H1 (cell line): ENCODE results near the gene SHH. TPM values are rescaled to one million over a fixed set of nuclear protein-coding genes. Genes with fewer than 3 reads are reported as not detected.

ENCODE experiments used
- CTCF ChIA-PET: fragments of 300-600 bp; sonication (Branson Sonifier 250); formaldehyde crosslinking; loops from one replicate; lab custom pipeline; 2021; ENCODE audit not compliant: partially characterized antibody; lab: Charles Lee
- POLR2A ChIA-PET: fragments of 300-600 bp; sonication (Branson Sonifier 250); formaldehyde crosslinking; loops from one replicate; lab custom pipeline; 2021; ENCODE audit warnings: inconsistent platforms; ENCODE audit not compliant: partially characterized antibody; lab: Charles Lee
- DNase-seq, 2 experiments: peaks; one replicate each; pipeline versions ENCODE4 v3.0.0 to v3.0.0-alpha.2; 2010 to 2022; ENCODE audit warnings: low spot score in 2 of 2, low read depth in 1 of 2, mixed read lengths in 1 of 2
- FAIRE-seq: peaks from 2 replicates; lab custom pipeline; 2011; peaks lifted over from hg19 to GRCh38; lab: Jason Lieb, UNC
- H2AFZ ChIP-seq: 2 replicates; pipeline ENCODE4 v1.8.1; 2012; ENCODE audit warnings: low read length, inconsistent platforms
- H2AK5ac ChIP-seq: 2 replicates; pipeline ENCODE4 v1.6.1; 2013; ENCODE audit warnings: low read depth, low read length
- H2BK120ac ChIP-seq: replicated peaks from 2 replicates; pipeline ENCODE3; 2013; ENCODE audit warnings: low read depth, low read length, inconsistent platforms
- H2BK12ac ChIP-seq: 2 replicates; pipeline ENCODE4 v1.6.1; 2013; ENCODE audit warnings: low read depth, low read length
- H2BK15ac ChIP-seq: 2 replicates; pipeline ENCODE4 v1.6.1; 2013; ENCODE audit warnings: low read length
- H2BK20ac ChIP-seq: 2 replicates; pipeline ENCODE4 v1.6.1; 2013; ENCODE audit warnings: low read length
- H2BK5ac ChIP-seq: 2 replicates; pipeline ENCODE4 v1.6.1; 2013; ENCODE audit warnings: low read depth, low read length
- H3K14ac ChIP-seq: 2 replicates; pipeline ENCODE4 v1.6.1; 2013; ENCODE audit warnings: inconsistent platforms; ENCODE audit not compliant: insufficient read length
- H3K18ac ChIP-seq: 2 replicates; pipeline ENCODE4 v1.6.1; 2013; ENCODE audit warnings: low read length; ENCODE audit errors: extremely low read depth
- H3K23ac ChIP-seq: 2 replicates; pipeline ENCODE4 v1.6.1; 2013; ENCODE audit warnings: inconsistent platforms; ENCODE audit not compliant: insufficient read length
- H3K23me2 ChIP-seq: 2 replicates; pipeline ENCODE4 v1.6.1; 2013; ENCODE audit warnings: low read depth, low read length
- H3K27ac ChIP-seq: 2 replicates; pipeline ENCODE4 v1.6.1; 2011; ENCODE audit warnings: low read depth, low read length, inconsistent platforms
- H3K27me3 ChIP-seq, 4 experiments: replicated peaks in 1 of 4; 1 replicate in 1 of 4; 2 replicates in 3 of 4; pipeline versions ENCODE4 v1.6.1 to v1.8.1; 2011 to 2013; ENCODE audit warnings: low read length in 3 of 4, mild to moderate bottlenecking in 3 of 4, inconsistent platforms in 2 of 4, mixed read lengths in 2 of 4, moderate library complexity in 1 of 4; ENCODE audit not compliant: control insufficient read depth in 3 of 4, insufficient read depth in 3 of 4; ENCODE audit errors: extremely low read depth in 1 of 4
- H3K36me3 ChIP-seq, 4 experiments: 2 replicates each; pipeline versions ENCODE4 v1.6.1 to v1.8.1; 2011 to 2013; ENCODE audit warnings: mild to moderate bottlenecking in 4 of 4, low read length in 3 of 4, moderate library complexity in 2 of 4, control low read depth in 1 of 4, inconsistent platforms in 1 of 4; ENCODE audit not compliant: insufficient read depth in 4 of 4, control insufficient read depth in 2 of 4
- H3K4ac ChIP-seq: replicated peaks from 2 replicates; pipeline ENCODE3; 2013; ENCODE audit warnings: low read length, low read depth, mixed read lengths, inconsistent platforms; ENCODE audit not compliant: insufficient read length
- H3K4me1 ChIP-seq, 4 experiments: replicated peaks in 1 of 4; 1 replicate in 1 of 4; 2 replicates in 3 of 4; pipeline versions ENCODE4 v1.6.1 to v1.8.1; 2011 to 2013; ENCODE audit warnings: low read length in 3 of 4, inconsistent platforms in 2 of 4, mixed read lengths in 1 of 4; ENCODE audit not compliant: insufficient read depth in 4 of 4, control insufficient read depth in 3 of 4
- H3K4me2 ChIP-seq, 2 experiments: 2 replicates each; pipeline versions ENCODE4 v1.6.1 to v1.8.1; 2011 to 2013; ENCODE audit warnings: low read depth in 2 of 2, low read length in 2 of 2, control low read depth in 1 of 2, inconsistent platforms in 1 of 2, mild to moderate bottlenecking in 1 of 2; ENCODE audit not compliant: insufficient read depth in 1 of 2
- H3K4me3 ChIP-seq, 4 experiments: fragments of 200-600, 300-600 bp in 1 of 4; sonication (generic), shearing (Covaris generic), sonication (Bioruptor Twin) in 1 of 4; 2 replicates each; pipeline versions ENCODE4 v1.5.1 to v1.8.1; 2011 to 2016; ENCODE audit warnings: low read length in 4 of 4, low read depth in 3 of 4, control low read depth in 2 of 4, inconsistent platforms in 2 of 4, mild to moderate bottlenecking in 2 of 4, mixed read lengths in 1 of 4, moderate library complexity in 1 of 4; ENCODE audit not compliant: insufficient read depth in 2 of 4; ENCODE audit errors: extremely low read depth in 1 of 4
- H3K56ac ChIP-seq: replicated peaks from 2 replicates; pipeline ENCODE3; 2013; ENCODE audit warnings: low read depth, mild to moderate bottlenecking, mixed read lengths, low read length, inconsistent platforms; ENCODE audit not compliant: insufficient read length
- H3K79me1 ChIP-seq: 2 replicates; pipeline ENCODE4 v1.6.1; 2013; ENCODE audit warnings: low read depth, low read length, control low read depth
- H3K79me2 ChIP-seq, 2 experiments: 2 replicates each; pipeline versions ENCODE4 v1.6.1 to v1.8.1; 2012 to 2013; ENCODE audit warnings: low read length in 2 of 2, mild to moderate bottlenecking in 2 of 2, inconsistent platforms in 1 of 2; ENCODE audit not compliant: insufficient read depth in 2 of 2, control insufficient read depth in 1 of 2
- H3K9ac ChIP-seq, 4 experiments: replicated peaks in 1 of 4; 1 replicate in 1 of 4; 2 replicates in 3 of 4; pipeline versions ENCODE4 v1.6.1 to v1.8.1; 2011 to 2013; ENCODE audit warnings: low read depth in 3 of 4, low read length in 3 of 4, control low read depth in 2 of 4, mild to moderate bottlenecking in 2 of 4, moderate library complexity in 2 of 4, inconsistent platforms in 1 of 4; ENCODE audit errors: extremely low read depth in 1 of 4
- H3K9me3 ChIP-seq, 2 experiments: 2 replicates each; pipeline versions ENCODE4 v1.6.1 to v1.8.1; 2012 to 2013; ENCODE audit warnings: mild to moderate bottlenecking in 2 of 2, moderate library complexity in 2 of 2, control low read depth in 1 of 2, inconsistent platforms in 1 of 2, low read depth in 1 of 2, low read length in 1 of 2, mixed read lengths in 1 of 2; ENCODE audit not compliant: insufficient read depth in 2 of 2
- H4K20me1 ChIP-seq, 2 experiments: replicated peaks in 1 of 2; 2 replicates each; pipeline versions ENCODE3 to v1.8.1; 2011 to 2013; ENCODE audit warnings: inconsistent platforms in 2 of 2, low read length in 2 of 2, mild to moderate bottlenecking in 1 of 2; ENCODE audit not compliant: insufficient read depth in 2 of 2, control insufficient read depth in 1 of 2
- H4K5ac ChIP-seq: 2 replicates; pipeline ENCODE4 v1.6.1; 2013; ENCODE audit warnings: low read length, low read depth, mixed read lengths, inconsistent platforms; ENCODE audit not compliant: insufficient read length
- H4K8ac ChIP-seq: 2 replicates; pipeline ENCODE4 v1.8.0; 2013; ENCODE audit warnings: mild to moderate bottlenecking, moderate library complexity, low read length, inconsistent platforms; ENCODE audit not compliant: insufficient read depth; ENCODE audit errors: extremely low read depth
- H4K91ac ChIP-seq: replicated peaks from 2 replicates; pipeline ENCODE3; 2013; ENCODE audit warnings: low read length, mixed read lengths, inconsistent platforms; ENCODE audit not compliant: insufficient read length
- CHD1 ChIP-seq: IDR thresholded peaks from 2 replicates; pipeline ENCODE4 v1.6.1; 2012; ENCODE audit warnings: low read depth, low read length, improper control_type of control experiment
- WGBS, 2 experiments: shearing (Covaris generic) in 1 of 2; methylation state at CpG; one replicate each; pipeline versions ENCODE4 v1.1.6 to v1.1.7; 2013 to 2015; ENCODE audit warnings: low lambda C conversion rate in 2 of 2, mixed read lengths in 2 of 2, inconsistent platforms in 1 of 2, low coverage in 1 of 2, missing lambda C conversion rate in 1 of 2; ENCODE audit not compliant: insufficient replicate concordance in 2 of 2, insufficient coverage in 1 of 2, insufficient read length in 1 of 2; ENCODE audit errors: extremely low coverage in 1 of 2, missing lambda C conversion rate in 1 of 2; 5-methylcytosine and 5-hydroxymethylcytosine counted together
- polyA plus RNA-seq, 7 experiments: library from polyadenylated mRNA; depleted of rRNA in 3 of 7; stranded (reverse) in 5 of 7; unstranded in 2 of 7; fragments of >200 nt in 5 of 7; fragments of 200-250 nt in 2 of 7; gene quantifications; 1 replicate in 5 of 7; 2 replicates in 1 of 7; 4 replicates in 1 of 7; pipeline versions ENCODE4 v1.2.1 to v1.2.3, GENCODE V29; 2011 to 2013; ENCODE audit warnings: missing spikeins in 2 of 7, mixed read lengths in 2 of 7
- total RNA-seq: library from RNA; stranded (reverse); fragmentation: NEBNext Ultra II Directional; extraction: Animal tissue kit (Norgen Biotek cat#: 25700); gene quantifications from 2 replicates; pipeline ENCODE4 v1.2.1, GENCODE V29; 2021
- TF ChIP-seq, protein P1 (sequence below): IDR thresholded peaks from 2 replicates; pipeline ENCODE4 v1.6.1; 2012; ENCODE audit warnings: inconsistent platforms

Gene SHH
- total and polyA plus RNA-seq, 2 of the 8 experiments (the other 6 are each of a cell fraction or from before 2014, with no cell fraction given) = not detected

DNA sequence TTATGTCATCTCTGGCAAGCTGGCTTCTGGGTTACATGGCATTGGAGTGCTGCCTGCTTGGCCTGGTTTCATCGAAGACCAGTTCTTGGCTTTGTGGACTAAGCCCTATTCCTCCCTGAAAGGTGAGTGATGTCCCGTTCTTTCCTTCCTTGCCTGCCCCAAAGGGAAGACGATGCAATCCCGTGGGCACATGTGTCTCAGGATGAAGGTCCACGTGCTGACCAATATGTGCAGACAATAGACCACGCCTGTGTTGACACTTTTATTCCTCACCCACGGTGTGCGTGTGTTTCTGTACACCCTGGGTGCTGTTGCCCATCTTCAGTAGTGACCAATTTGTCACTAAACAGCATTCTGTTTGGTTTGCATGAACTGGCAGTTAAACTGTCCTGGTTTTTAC lies 28.6 kb upstream of the SHH start:
- no peak for DNase-seq
- Histone ChIP-seq H4K20me1 (no peaks in the 10 kb centered on the region), H2BK120ac (no peak overlapping the region), H3K27ac (no peak overlapping the region), H3K9ac (no peak overlapping the region), H3K79me2 (no peaks in the 10 kb centered on the region), H3K4me1 (peaks cover 0 to 9% (median 4%) of the 10 kb centered on the region in 4 experiments; a peak in 5 of 7 replicates), H3K27me3 (no peaks in the 10 kb centered on the region; a peak in 1 of 7 replicates), H4K5ac (no peak overlapping the region), H3K23me2 (no peaks in the 10 kb centered on the region), H2BK12ac (no peak overlapping the region), H4K8ac (no peak overlapping the region), H3K36me3 (no peaks in the 10 kb centered on the region), H3K4me3 (no peak overlapping the region), H3K23ac (no peak overlapping the region), H2BK5ac (no peak overlapping the region), H3K79me1 (no peaks in the 10 kb centered on the region), H2BK20ac (no peak overlapping the region), H3K56ac (no peak overlapping the region), H2AK5ac (no peak overlapping the region), H3K18ac (no peak overlapping the region), H2AFZ (no peak overlapping the region), H3K4ac (no peak overlapping the region), H2BK15ac (no peak overlapping the region), H3K14ac (no peak overlapping the region), H3K4me2 (no peak overlapping the region), H4K91ac (no peak overlapping the region), H3K9me3 (no peaks in the 10 kb centered on the region)
- ChIA-PET POLR2A (no interaction called here), CTCF (no interaction called here)
- TF ChIP-seq CHD1 = no peak
- TF ChIP-seq, protein P1, sequence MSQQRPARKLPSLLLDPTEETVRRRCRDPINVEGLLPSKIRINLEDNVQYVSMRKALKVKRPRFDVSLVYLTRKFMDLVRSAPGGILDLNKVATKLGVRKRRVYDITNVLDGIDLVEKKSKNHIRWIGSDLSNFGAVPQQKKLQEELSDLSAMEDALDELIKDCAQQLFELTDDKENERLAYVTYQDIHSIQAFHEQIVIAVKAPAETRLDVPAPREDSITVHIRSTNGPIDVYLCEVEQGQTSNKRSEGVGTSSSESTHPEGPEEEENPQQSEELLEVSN = no peak
- FAIRE-seq = no peak
- WGBS, 2 experiments = 92% methylated on average over 8 of the region's 8 CpGs; no CpG with 5 or more reads in 1 of the 2 experiments
